PFSK-1 (cell line): ENCODE data around the gene KIF18A.

ENCODE experiments used
- FOXP2 ChIP-seq: optimal IDR thresholded peaks from 2 replicates; pipeline ENCODE3; 2011; ENCODE audit warnings: borderline replicate concordance, control low read depth, inconsistent platforms; ENCODE audit not compliant: insufficient read depth; ENCODE audit errors: extremely low read length, extremely low read depth
- POLR2AphosphoS5 ChIP-seq: IDR thresholded peaks from 2 replicates; pipeline ENCODE4 v1.6.1; 2012; ENCODE audit warnings: low read depth, mild to moderate bottlenecking, control low read depth, low read length, moderate library complexity
- REST ChIP-seq, 2 experiments: IDR thresholded peaks; 2 replicates each; pipeline versions ENCODE4 v1.6.1 to v1.8.0; 2011 to 2012; ENCODE audit warnings: low read depth in 2 of 2, low read length in 2 of 2, control low read depth in 1 of 2, inconsistent platforms in 1 of 2, mild to moderate bottlenecking in 1 of 2, moderate library complexity in 1 of 2; ENCODE audit not compliant: insufficient read depth in 1 of 2
- SIN3A ChIP-seq: IDR thresholded peaks from 2 replicates; pipeline ENCODE4 v1.6.1; 2012; ENCODE audit warnings: mild to moderate bottlenecking, low read length, moderate library complexity, borderline replicate concordance; ENCODE audit not compliant: insufficient read depth
- TAF1 ChIP-seq: IDR thresholded peaks from 2 replicates; pipeline ENCODE4 v1.6.1; 2012; ENCODE audit warnings: low read length, control low read depth, borderline replicate concordance; ENCODE audit not compliant: insufficient read depth

Gene KIF18A

DNA sequence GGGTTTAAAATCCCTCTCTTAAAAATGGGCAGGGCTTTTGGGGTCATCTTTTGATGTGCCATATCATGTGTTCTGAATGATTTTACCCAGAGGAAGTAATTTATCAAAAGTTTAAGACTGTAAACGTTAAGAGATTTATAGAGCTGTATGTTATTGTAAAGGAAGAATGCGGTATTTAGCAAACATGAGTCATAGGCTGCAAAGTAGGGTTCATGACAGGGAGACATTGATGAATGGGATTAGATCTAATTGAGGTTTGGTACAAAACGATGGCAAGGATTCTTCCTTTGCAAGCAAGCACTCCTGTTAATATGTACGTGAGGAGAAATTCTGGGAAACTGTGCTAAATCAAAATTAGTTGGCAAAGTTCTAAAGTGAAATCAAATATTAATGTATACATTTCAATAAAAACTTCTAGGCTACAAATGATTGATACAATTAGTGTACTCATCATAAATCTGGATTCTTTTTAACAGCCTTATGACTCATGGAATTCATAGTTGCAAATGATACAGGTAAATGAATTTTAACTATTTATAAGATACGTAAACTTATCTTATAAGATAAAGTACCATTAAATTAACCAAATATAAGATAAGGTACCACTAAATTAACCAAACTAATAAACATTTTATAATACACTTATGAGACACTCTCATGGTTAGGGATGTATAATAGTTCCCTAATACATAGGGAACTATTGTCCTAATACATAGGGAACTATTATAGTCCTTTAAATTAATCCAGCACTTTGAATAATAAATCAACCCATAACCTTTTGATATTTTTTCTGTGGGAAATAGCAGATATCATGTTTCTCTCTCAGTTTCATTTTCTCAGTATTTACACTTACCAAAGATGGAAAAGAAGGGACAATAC lies 58.4 kb downstream of the KIF18A start:
- TF ChIP-seq SIN3A (no peak), REST (IDR thresholded peaks at IDR 0.05; ENCODE audit: insufficient read depth in 1 of 2, low read depth in 2 of 2, low read length in 2 of 2) (no peak), POLR2AphosphoS5 (no peak), FOXP2 (no peak), TAF1 (no peak)

GRCh38 chr11:28048812-28049211 lies 59.1 kb downstream of the KIF18A start:
- no peak for TF ChIP-seq FOXP2

DNA sequence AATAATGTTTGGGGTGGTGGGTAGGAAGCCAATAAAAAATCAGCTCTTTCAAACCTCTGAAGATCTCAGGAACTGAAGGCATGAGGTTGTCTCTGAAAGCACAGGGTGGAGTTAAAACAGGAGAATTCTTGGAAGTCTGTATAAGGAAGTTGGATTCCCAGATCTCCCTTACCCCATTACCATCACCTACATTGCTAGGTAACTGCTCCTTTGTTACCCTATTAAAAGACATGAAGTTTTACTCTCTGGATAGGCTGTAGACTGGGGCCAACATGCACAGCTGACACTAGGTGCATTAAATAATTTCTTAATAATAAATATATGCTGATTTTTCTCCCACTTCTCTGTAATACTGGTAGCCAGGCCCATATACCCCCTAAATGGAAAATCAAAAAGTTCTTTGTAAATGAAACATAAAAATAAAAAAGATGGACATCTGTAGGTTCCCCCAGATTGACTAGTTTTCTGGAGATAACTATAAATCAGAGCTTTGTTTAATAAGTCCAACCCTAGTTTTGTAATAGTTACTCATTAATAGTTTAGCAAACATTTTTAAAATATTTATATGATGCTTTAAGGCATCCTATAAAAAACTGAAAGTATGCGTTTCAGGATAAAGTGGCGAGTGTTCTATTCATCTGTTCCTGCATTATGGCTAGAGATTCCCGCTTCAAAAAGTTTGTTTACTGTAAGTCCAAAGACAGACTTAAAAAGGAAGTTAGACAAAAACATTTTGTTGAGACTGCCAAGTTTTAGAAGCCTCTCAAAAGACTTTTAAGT lies 63.8 kb downstream of the KIF18A start:
- TF ChIP-seq POLR2AphosphoS5 (no peak), FOXP2 (no peak), SIN3A (no peak), REST (IDR thresholded peaks at IDR 0.05; ENCODE audit: insufficient read depth in 1 of 2, low read depth in 2 of 2, low read length in 2 of 2) (no peak), TAF1 (no peak)

GRCh38 chr11:28040384-28040783 lies 67.6 kb downstream of the KIF18A start:
- TF ChIP-seq FOXP2 (no peak), REST (IDR thresholded peaks at IDR 0.05; ENCODE audit: insufficient read depth in 1 of 2, low read depth in 2 of 2, low read length in 2 of 2) (no peak), SIN3A (no peak), POLR2AphosphoS5 (no peak), TAF1 (no peak)

DNA sequence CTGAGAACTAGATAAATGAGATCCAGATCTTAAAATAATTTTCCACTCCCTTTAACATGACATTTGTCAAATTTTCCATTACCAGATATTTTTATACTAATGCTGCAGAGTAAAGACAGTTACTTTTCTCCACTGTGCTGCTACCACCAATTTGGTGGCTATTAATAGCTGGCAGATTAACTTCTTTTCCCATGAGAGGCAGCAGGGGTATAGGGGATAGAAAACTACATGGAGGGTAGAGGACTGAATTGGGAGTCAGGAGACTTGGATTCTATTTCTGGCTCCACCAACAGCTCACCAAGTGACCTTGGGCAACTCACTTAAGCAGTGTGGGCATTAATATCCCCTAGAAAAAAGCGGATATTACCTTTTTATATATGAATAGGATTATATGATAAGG lies 69.2 kb downstream of the KIF18A start:
- no peak for TF ChIP-seq POLR2AphosphoS5
- no peak for TF ChIP-seq TAF1
- TF ChIP-seq FOXP2 = no peak

DNA sequence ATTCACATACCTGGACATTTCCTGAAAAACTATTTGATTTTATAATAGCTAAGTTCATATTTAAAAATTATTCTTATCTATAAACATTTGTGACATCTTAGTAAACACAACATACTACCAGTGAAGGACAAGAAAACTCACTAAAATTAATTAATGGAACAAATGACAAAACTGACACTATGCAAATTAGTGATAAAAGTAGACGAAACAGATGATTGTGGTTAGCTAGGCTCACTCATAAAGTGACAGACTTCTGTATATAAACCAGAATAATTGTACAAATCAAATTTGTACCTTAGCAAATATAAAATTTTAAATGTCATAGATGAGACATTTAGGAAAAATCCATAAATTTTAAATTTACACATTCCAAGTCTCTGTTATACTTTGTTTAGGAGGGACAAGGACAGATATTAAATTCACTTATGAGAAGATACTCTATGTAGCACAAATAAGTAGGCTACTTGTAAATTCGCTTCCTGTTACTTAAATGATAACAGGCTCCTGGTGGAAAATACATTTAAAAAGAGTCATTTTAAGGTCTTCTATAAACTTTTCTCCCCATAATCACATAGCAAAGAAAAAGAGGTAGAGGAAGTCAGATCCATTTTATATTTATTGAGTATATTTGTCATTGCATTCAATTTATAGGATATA lies 81.2 kb downstream of the KIF18A start:
- TF ChIP-seq REST (IDR thresholded peaks at IDR 0.05; ENCODE audit: insufficient read depth in 1 of 2, low read depth in 2 of 2, low read length in 2 of 2) = no peak
- no peak for TF ChIP-seq FOXP2
- no peak for TF ChIP-seq SIN3A
- TF ChIP-seq POLR2AphosphoS5 = no peak
- TF ChIP-seq TAF1 = no peak
